ENCODE measurements around the gene ZNF675. TPM values are rescaled to one million over a fixed set of nuclear protein-coding genes. Genes with fewer than 3 reads are reported as not detected.
"Not testable (repeated sequence)": the region's sequence is repeated elsewhere in the genome, so short reads cannot be mapped to it uniquely, and the experiment has no call there.

Gene ZNF675
- total RNA-seq, 2 experiments from 2014 or later, result 29.6 to 30.5 TPM

GRCh38 chr19:23665651-23666410 is 21.2 kb downstream of the ZNF675 start:
- POLR2A ChIA-PET, result no interaction called here
- Mint-ChIP-seq H3K9me3 (peaks cover 35% of the 10 kb centered on the region), H3K27me3 (no peaks in the 10 kb centered on the region), H3K36me3 (peaks cover 88% of the 10 kb centered on the region), H3K4me3 (no peak overlapping the region), H3K27ac (no peak overlapping the region), H3K4me1 (no peaks in the 10 kb centered on the region)
- no peak for DNase-seq
- ATAC-seq (ENCODE audit: low read depth), result no peak

- H3K4me1 Mint-ChIP-seq; H3K27ac Mint-ChIP-seq; POLR2A ChIA-PET; H3K4me3 Mint-ChIP-seq; ATAC-seq (ENCODE audit: low read depth); DNase-seq; H3K27me3 Mint-ChIP-seq: not testable (repeated sequence)
- Mint-ChIP-seq H3K9me3 (peaks cover 37% of the 10 kb centered on the region), H3K36me3 (peaks cover 29% of the 10 kb centered on the region)
These were observed 37.2 kb downstream of the ZNF675 start for GRCh38 chr19:23649817-23650216.

Other genes starting within 250 kb of the ZNF675 start
- 1 to 10 TPM; 5.8 to 6.0 TPM for gene ZNF681, start 71.7 kb upstream of the ZNF675 start, total RNA-seq
- gene ZNF726, start 227.7 kb upstream of the ZNF675 start, total RNA-seq, result 10 to 100 TPM; 14.4 to 20.3 TPM